GM18858 (cell line): ENCODE measurements around the gene SEMA5B.

Experiments
- ATAC-seq: cut with Tn5 transposase; IDR thresholded peaks from one replicate; pipeline ENCODE4 v1.9.1; 2021; ENCODE audit not compliant: unreplicated experiment

SEMA5B gene

DNA sequence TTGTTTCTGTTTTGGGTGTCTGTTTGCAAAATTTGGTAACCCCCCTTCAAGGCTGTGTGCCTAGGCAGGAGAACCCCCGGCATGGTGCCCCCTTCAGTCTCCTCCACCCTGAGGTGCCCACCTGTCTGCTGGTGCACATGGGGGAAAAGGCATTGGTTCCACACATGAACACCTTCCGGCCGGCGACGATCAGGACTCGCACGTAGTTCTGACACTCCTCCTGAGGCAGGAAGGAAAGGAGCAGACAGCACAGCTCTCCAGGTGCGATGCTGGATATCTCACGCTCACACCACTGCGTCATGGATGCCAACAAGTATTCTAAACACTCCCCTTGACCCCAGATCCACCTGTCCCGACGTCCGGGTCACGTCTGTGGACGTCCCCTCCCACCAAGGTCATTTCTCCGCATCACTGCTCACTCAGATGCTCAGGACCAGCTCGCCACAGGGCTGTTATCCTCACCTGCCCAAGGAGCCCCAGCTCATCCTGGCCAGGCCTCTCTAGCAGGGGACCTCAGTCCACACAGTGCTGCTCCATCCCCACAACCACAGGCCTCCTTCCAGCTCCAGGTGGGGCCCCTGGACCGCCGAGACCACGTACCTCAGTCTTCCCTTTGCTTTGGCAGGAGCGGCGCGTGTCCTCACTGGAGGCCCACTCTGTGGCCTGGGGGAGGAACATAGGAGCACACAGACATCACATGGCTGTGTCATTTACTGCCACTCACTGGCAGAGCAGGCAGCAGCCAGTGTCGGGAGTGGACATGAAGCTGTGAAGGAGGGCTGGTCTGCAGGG is 99.0 kb downstream of the SEMA5B start:
- ATAC-seq: no peak

DNA sequence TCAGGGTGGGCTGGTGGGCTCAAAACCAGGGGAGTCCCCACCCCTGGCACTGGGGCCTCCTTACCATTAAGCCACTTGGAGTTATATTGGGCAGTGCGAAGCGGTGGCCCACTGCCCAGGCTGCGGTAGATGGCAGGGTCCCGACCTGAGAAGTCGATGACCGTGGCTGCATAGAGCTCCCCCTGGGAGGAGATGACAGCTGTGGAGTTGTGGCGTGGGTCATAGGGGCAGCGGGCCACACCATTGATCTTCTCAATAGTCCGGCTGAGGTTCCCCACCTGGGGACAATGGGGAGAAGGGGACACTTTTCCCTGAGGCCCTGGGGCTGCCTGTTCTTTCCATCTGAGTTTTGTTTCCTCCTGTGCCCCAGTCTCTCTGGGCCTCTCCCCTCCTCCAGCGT is 99.8 kb downstream of the SEMA5B start:
- no peak for ATAC-seq

DNA sequence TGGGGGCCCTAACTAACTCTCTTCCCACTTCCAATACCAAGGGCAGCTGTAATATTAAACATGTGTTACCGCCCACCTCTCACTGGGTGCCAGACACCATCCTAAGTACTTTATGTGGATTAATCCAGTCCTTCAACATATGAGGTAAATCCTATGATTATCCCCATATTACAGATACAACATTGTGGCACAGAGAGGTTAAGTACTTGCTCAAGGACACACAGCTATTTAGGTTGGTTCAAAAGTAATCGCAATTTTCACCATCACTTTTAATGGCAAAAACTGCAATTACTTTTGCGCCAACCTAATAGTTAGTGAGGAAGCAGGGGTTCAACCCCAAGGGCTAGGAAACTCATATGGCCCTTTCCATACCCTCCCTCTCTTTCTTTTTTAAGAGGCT is 100.8 kb downstream of the SEMA5B start:
- no peak for ATAC-seq

DNA sequence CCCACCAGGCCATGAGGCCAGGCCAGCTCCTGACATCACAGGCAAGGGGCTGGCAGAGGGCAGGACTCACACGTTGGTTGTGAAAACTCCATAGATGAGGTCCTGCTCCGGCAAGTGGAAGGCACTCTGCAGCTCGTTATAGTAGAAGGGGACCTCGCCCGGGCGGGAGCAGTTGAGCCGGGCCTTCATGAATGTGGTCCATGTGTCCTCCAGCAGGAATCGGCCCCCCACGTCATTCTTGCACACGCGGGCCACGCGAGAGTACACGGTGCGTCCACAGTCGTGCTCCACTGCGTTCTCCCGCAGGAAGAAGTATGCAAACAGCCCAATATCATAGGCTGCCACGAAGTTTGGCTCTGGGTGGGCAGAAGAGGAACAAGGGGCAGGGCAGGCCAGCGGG is 101.2 kb downstream of the SEMA5B start:
- no peak for ATAC-seq

DNA sequence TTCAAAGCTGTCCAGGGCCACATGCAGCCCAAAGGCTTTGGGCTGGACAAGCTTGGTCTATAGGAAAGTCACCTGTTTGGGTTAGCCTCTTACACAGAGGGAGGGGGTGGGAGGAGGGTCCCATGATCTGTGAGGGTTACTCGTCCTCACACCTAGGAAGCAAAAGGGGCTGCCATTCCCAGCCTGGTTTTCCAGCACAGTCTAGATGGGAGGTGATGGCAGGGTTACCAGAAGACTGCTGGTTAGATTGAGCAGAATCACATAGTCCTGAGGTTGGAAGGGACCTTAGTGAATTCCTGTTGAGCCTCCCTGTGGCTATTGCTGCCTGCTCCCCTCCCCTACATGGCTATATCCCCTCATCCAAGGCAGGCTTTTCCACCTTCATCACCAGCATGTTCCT is 101.8 kb downstream of the SEMA5B start:
- ATAC-seq: no peak

DNA sequence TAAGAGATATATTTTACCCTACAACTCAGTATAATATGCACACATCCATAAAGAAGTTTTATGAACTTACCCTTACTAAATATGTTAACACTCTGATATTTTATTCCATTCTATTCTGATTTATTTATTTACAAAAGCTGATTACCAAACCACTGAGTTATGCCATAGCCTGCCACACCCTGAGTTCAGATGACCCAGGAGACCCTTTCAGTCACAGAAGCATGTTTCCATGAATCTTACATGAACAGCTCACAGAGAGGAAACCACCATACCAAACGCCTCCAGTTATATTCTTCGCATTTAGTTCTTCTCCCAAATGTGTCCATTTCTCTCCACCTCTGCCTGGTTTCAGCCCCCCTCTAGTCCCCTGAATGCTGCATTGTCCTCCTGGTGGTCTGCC is 103.5 kb downstream of the SEMA5B start:
- no peak for ATAC-seq

DNA sequence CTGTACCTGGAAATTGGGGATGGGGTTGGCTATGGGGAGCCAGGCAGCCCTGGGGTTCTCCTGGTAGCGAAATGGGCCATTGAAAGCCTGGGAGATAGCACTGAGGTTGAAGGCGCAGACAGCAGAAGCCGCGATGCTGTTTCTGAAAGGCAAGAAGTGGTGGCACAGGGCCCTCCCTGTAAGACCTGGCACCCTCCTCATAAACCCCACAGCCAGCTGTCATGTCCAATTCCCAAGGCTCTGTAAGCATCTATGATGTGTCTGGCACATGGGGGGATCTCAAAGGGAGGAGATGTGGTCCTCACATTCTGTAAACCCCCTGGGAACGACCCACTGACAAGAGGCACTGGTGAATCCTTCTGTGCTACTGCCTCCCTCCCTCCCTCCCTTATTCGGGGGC is 104.0 kb downstream of the SEMA5B start:
- no peak for ATAC-seq

DNA sequence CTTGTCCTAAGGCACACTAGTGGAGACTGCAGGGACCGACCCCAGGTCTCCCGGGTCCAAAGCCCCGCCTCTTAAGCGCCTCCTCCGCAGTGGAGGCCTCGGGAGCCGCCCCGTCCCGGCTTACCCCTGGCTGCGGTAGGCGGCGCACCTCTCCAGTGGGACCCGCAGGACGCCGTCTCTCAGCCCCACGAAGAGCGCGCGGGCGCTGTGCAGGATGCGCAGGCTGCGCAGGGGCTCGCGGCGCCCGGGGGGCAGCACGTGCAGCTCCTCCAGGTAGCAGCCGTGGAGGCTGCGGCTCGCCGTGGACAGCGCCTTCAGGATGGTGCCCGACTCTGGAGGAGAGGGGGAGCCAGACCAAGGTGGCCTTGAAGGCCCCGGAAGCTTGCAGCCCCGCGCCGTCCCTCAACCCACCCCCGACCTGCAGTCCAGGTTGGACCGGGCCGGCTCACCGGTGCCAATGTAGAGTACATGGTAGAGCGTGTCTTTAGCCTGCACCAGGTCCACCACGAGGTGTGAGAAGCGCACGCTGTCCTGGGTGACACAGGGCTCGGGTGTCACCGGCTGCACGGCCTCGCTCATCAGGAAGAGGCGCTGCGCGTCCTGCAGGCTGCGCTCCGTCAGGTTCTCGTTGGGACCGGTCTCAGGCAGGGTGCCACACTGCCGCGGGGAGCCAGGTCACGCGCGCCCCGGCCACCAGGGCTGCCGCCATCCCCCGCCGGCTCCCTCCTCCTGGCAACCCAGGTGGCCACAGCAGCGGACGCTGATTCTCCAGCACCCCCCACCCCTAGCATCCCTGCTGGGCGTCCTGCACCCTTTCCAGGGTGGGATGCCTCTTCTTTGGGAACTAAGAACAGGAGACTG is 105.5 kb downstream of the SEMA5B start:
- no peak for ATAC-seq

DNA sequence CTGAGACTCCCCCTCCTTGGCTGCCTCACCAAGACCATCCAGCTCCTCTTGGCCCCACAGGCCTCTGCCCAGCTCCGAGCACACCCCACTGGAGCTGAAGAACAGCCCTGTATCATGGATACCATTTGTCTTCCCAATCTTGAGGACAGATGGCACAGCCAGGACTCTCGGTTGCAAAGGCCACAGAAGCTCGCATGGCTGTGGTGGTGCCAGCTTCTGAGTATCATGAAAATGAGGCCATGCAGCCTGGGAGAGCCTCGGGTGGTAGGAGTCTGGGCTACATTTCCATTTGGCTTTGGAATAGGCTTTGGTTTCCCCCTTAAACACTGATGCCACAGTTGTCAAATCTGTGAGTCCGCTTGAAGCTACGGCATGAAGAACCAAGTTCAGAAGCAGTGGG is 106.6 kb downstream of the SEMA5B start:
- no peak for ATAC-seq

DNA sequence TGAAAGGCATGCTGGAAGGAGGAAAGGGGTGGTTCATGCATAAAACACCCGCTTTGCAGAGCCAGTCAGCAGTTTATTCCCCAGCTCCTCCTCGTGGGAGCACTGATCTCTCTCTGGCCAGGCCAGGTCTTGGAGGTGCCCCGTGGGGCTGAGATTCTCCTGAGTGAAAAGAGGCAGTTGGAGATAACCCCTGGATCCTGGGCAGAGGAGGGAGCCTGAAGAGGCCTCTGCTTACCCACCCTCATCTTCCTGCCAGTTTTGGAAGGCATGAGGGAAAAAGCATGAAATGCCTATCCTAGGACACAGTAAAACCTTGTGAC is 108.3 kb downstream of the SEMA5B start:
- no peak for ATAC-seq

DNA sequence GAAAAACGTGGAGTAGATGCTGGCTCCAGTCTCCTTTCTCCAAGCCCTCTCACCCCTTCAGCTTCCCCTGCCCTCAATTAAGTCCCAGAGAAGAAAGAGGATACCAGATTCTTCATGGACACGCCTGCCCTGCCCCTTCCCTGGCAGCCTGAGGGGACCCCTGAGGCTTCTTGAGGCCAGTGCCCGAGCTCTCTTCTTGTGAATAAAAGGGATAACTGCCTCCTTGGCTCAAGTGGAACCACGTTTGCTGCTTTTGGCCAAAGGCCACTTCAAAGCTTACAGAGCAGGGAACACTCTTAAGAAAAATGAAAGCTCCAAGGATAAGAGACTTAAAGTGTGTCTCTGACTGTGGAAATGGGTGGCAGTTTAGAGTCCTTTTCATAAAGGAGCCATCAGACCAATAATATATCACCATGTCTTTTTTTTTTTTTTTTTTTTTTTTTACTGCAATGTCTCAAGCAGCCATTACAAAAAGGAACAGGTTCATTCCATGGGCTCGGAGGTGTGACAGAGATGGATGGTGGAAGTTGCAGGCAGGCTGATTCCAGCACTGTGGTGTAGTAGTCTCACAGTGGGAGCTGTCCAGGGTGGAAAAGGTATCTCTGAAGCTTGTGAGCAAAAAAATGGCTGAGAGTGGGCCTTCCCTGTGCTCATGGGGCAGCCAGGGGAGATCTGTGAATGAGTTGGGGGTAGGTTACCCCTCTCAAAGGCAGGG is 108.8 kb downstream of the SEMA5B start:
- no peak for ATAC-seq

DNA sequence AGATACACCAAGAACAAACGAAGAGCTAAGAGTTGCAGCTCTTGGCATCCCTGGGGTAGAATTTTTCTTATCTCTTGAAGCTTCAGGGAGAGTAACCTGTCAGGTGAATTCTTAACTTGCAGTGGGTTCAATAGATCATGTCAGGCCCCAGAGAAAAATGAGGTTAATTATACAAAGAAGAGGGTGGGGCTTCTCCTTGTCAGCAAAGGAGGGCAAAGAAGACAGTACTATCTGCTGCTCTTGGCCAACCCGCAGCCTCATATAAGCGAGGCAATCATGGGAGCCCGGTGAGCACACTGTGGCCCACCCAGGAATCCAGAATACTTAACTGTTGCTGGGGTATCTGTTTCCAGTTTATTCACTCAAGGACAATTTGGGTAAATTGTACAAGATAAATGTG is 110.2 kb downstream of the SEMA5B start:
- no peak for ATAC-seq

DNA sequence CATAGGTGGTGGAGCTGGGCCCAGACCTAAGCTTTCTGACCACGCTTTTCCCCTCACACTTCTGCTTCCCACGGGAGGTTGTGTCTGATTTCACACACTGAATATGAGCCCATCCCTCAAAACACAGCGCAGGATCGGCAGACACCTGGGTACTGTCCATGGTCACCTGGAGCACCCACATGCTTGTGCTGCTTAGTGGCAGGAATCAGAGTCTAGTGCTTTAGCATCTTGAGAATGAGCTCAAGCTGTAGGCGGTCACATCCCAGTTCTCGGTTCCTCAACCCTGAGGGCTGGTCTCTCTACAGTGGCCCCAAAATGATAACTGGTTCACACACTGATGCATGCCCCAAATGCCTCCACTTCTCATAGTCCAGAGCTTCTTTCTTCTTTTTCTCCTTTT is 111.0 kb downstream of the SEMA5B start:
- ATAC-seq: peak; percentile 63

DNA sequence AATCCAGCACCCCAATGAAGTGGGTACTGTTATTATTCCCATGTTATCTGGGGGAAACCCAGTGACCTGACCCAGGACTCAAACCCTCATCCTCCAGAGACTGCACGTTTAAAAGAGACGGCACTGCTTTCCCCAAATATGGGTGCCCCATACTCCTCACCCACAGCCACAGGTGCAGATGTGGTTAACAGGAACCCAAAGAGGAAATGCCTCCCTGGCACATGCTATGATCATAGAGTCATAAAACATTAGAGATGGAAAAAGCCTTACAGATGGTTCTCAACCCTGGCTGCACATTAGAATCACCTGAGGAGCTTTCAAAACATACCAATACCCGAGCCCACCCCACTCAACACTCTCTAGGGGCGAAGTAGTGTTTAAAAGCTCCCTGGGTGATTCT is 111.5 kb downstream of the SEMA5B start:
- ATAC-seq: no peak

DNA sequence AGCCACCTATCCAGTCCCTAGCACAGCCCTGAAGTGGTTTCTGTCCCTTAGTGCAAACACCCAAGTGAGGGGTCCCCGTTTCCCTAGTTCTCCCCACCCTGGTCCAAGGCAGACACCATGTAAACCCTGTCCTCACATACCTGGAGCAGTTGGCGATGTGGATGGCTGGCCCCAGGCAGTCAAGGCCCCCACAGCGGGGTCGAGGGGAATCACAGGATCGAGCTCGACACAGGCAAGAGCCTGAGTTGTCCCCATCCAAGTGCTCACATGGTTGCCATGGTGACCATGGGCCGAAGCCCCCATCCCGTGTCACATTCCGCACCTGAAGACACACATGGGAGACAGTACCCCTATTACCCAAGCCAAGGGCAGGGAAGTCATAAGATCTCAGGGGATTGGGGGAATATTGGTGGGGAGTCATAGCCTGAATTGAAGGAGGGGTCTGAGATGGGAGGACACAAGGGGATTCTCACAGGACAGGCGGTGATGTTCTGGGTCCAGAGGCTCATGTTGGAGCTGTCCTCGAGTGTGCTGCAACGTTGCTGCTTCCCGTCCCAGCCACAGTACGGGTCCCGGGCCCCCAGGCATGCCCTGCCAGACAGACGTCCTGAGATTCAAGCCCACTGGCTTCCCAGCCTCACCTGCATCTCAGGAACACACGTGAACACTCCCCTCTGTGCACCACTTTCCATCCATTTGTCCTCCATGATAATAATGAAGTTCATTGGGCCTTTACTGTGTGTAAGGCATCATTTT is 112.1 kb downstream of the SEMA5B start:
- ATAC-seq: no peak

DNA sequence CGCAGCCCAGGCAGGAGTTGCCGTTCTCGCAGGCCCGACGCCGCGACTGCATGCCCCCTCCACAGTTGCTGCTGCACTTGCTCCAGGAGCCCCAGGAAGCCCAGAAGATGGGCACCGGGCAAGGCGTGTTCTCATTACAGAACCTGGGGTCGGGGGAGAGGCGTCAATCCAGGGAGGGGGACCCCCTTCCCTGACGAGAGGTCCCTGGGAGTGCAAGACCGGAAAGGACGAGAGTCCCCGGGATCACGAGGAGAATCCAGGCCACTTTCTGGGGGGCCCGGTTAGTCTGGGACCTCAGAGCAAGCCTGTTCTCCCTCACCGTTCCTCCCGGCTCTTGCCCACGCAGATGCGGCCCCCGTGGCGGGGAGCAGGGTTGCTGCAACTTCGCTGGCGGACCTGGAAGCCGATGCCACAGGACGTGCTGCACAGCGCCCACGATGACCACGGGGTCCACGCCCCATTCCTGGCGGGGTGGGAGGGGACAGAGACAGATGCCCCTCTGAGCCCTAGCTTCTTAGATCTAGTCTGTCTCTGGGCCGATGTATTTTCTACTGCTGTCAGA is 113.9 kb downstream of the SEMA5B start:
- ATAC-seq: no peak

DNA sequence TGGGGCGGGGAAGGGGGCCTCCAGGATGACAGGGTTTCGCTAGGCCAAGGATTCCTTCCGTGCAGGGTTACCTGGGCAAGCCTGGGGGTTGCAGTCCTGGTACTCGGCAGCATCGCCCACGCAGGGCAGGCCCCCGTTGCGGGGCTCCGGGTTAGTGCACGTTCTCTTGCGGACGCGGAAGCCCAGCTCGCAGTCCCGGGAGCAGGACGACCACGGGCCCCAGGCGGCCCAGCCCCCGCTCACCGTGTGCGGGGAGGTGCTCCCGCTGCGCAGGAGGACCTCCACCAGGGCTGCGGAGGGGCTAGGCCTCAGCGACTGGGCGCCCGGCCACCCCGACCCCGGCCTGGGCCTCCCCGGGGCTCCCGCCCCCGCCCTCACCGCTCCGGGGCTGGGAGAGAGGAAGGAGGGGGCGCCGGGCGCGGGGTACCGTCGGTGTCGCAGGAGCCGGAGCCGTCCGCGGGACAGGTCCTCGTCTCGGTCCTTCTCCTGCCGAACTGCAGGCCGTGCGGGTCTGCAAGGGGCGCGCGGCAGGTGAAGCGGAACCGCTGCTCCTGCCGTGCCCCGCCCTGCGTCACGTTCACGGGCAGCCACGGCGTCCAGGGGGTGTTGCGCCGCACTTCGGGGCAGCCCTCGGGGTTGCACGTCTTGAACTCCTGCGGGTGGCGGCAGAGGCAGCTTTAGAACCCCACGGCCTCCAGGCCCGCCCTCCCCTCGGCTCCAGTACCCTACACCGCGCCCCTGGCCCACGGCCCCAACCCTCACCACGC is 114.6 kb downstream of the SEMA5B start:
- no peak for ATAC-seq

DNA sequence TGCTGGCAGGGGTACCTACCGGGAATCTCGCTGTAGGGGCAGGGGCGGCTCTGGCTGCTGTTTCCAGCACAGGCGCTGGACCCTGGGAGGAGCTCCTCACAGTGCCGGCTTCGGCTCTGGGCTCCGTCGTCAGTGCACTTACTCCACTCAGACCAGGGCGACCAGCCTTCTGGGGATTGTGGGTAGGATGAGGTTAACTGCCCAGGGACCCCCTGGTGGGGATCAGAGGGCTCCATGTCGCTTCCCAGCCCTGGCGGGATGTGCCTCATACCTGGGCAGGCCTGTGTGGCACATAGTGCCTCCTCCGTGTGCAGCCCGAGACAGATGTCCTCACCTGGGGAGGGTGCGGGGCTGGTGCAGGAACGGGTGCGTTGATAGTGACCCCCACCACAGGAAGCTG is 115.7 kb downstream of the SEMA5B start:
- no peak for ATAC-seq

DNA sequence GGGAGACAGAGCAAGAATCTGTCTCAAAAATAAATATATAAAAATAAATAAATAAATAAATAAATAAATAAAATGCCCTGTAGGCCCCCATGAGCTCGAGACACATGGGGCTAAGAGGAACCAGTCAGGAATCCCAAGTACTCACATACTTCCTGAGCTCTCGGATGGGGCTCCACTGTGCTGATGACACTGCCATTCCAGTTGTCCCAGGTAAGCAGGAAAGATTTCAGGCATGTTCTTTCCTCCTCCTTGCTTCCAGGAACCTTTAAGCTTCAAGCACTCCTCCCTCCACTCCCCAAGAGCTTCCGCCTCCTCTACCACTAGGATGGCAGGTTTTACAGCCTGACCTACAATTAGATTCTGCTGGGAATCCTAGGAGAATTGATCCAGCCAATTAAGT is 119.3 kb downstream of the SEMA5B start:
- no peak for ATAC-seq

DNA sequence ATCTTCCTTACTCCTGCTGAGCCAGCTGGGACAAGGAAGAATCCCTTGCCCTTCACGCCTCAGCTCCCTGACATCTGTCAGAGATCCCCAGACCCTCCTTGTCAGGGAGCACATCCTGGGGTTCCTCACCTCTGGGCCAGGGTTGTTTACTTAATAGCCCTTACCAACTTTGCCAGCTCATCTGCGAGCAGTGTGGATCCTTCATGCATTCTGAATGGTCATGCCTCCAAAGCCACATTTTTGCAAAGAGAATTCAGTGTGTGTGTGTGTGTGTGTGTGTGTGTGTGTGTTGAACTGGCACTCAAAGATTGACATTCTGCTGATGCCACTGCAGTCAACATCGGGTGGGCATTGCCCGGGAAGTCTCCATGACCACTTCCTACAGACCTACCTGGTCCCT is 120.1 kb downstream of the SEMA5B start:
- ATAC-seq: no peak
